ENCODE measurements around the gene SPON2.
A peak's percentile ranks its signal among the peaks of the same experiment; 100 is the strongest.

The SPON2 gene

GRCh38 chr4:1172228-1172851, at the start of gene SPON2:
SPON2 (minus strand) TSS chr4:1172583.
- ATAC-seq: no peak
- no peak for DNase-seq

- ATAC-seq (no peak), DNase-seq (no peak)
Measured at GRCh38 chr4:1221155-1221870, 48.9 kb upstream of the SPON2 start.

- DNase-seq (no peak), ATAC-seq (no peak)
Measured at GRCh38 chr4:1220566-1220965, 48.2 kb upstream of the SPON2 start.

- DNase-seq (no peak), ATAC-seq (no peak)
Measured at GRCh38 chr4:1219566-1219950, 47.2 kb upstream of the SPON2 start.

- no peak for ATAC-seq
- DNase-seq: no peak
Measured at GRCh38 chr4:1218634-1219565, 46.5 kb upstream of the SPON2 start.

- no peak for DNase-seq
Measured at GRCh38 chr4:1217366-1217765, 45.0 kb upstream of the SPON2 start.

GRCh38 chr4:1216869-1217294, 44.5 kb upstream of the SPON2 start:
- DNase-seq: peak; percentile 71
- ATAC-seq: peak; percentile 80

More at GRCh38 chr4:1217366-1217765, 45.0 kb upstream of the SPON2 start:
- ATAC-seq: no peak

- ATAC-seq (no peak), DNase-seq (no peak)
Measured at GRCh38 chr4:1216076-1216614, 43.8 kb upstream of the SPON2 start.

- no peak for DNase-seq
Measured at GRCh38 chr4:1215141-1216075, 43.0 kb upstream of the SPON2 start.

GRCh38 chr4:1214101-1215095, 42.0 kb upstream of the SPON2 start:
- ATAC-seq (no peak), DNase-seq (no peak)

More at GRCh38 chr4:1215141-1216075, 43.0 kb upstream of the SPON2 start:
- no peak for ATAC-seq

- ATAC-seq (no peak), DNase-seq (no peak)
Measured at GRCh38 chr4:1213336-1213995, 41.1 kb upstream of the SPON2 start.

GRCh38 chr4:1212546-1213335, 40.4 kb upstream of the SPON2 start:
- DNase-seq (no peak), ATAC-seq (no peak)

- DNase-seq (no peak), ATAC-seq (no peak)
Measured at GRCh38 chr4:1211891-1212545, 39.6 kb upstream of the SPON2 start.

GRCh38 chr4:1211371-1211770, 39.0 kb upstream of the SPON2 start:
- DNase-seq (no peak), ATAC-seq (no peak)

- no peak for ATAC-seq
- DNase-seq: no peak
Measured at GRCh38 chr4:1210971-1211370, 38.6 kb upstream of the SPON2 start.

- DNase-seq (no peak), ATAC-seq (no peak)
Measured at GRCh38 chr4:1210241-1210841, 38.0 kb upstream of the SPON2 start.

- DNase-seq: no peak
- ATAC-seq: no peak
Measured at GRCh38 chr4:1209821-1210220, 37.4 kb upstream of the SPON2 start.
